ENCODE results near the gene RCE1. TPM values are rescaled to one million over a fixed set of nuclear protein-coding genes. Genes with fewer than 3 reads are reported as not detected.

The RCE1 gene
- total RNA-seq, 2 donors from 2014 or later: 27.1 to 50.0 TPM

DNA sequence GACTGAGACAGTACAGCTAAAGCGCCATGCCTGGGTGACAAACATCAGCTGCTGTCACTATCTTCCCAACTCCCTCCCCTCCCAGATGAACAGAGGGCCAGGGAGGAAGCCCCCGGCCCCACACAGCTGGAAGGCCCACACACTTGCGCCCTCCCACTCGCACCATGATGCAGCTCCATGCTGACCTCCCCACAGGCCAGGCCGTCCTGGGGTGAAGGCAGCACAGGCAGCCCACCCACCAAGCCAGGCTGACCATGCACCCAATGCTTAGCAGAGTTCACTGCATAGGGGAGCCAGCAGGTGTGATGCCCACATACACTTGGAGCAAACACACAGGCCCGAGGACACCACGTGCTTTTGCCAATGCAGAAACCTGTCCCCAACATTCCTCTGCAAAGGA lies 35.8 kb downstream of the RCE1 start:
- intact Hi-C loops (cut with DNase I): no loop called here
- Histone ChIP-seq H3K4me3 (no peak overlapping the region), H3K4me1 (replicated peaks) (peaks cover 41% of the 10 kb centered on the region), H3K36me3 (no peaks in the 10 kb centered on the region), H3K9me3 (no peaks in the 10 kb centered on the region), H3K27ac (no peak overlapping the region), H3K27me3 (replicated peaks; ENCODE audit: insufficient read depth) (no peaks in the 10 kb centered on the region)
- TF ChIP-seq POLR2AphosphoS5 (IDR thresholded peaks at IDR 0.05) (no peak), POLR2A (IDR thresholded peaks at IDR 0.05) (no peak)
- TF ChIP-seq, protein P1, sequence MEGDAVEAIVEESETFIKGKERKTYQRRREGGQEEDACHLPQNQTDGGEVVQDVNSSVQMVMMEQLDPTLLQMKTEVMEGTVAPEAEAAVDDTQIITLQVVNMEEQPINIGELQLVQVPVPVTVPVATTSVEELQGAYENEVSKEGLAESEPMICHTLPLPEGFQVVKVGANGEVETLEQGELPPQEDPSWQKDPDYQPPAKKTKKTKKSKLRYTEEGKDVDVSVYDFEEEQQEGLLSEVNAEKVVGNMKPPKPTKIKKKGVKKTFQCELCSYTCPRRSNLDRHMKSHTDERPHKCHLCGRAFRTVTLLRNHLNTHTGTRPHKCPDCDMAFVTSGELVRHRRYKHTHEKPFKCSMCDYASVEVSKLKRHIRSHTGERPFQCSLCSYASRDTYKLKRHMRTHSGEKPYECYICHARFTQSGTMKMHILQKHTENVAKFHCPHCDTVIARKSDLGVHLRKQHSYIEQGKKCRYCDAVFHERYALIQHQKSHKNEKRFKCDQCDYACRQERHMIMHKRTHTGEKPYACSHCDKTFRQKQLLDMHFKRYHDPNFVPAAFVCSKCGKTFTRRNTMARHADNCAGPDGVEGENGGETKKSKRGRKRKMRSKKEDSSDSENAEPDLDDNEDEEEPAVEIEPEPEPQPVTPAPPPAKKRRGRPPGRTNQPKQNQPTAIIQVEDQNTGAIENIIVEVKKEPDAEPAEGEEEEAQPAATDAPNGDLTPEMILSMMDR (IDR thresholded peaks at IDR 0.05): no peak
- WGBS: 67% methylated on average over 7 of the region's 7 CpGs
- no peak for DNase-seq (ENCODE audit: low spot score)

DNA sequence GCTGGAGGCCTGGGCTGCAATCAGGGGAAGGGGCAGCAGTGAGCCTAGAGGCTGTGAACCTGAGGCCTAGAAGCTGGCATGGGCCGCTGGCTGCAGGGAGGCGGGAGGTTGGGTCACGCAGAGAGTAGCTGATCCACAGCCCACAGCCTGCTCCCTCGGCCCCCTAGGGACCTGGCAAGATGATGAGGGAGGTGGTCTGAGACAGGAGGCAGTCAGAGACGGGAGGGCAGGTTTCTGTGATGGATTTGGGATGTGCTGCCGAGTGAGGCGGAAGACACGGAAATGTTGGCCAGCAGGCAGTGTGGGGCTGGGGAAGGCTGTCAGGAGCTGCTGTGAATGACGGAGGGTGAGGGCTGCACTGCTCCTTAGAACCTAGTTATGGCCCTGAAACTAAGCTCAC lies 36.3 kb downstream of the RCE1 start:
- WGBS: 94% methylated on average over 9 of the region's 9 CpGs
- Histone ChIP-seq H3K4me3 (no peak overlapping the region), H3K9me3 (no peaks in the 10 kb centered on the region), H3K27ac (no peak overlapping the region), H3K27me3 (replicated peaks; ENCODE audit: insufficient read depth) (no peaks in the 10 kb centered on the region), H3K4me1 (replicated peaks) (peaks cover 41% of the 10 kb centered on the region), H3K36me3 (no peaks in the 10 kb centered on the region)
- no peak for DNase-seq (ENCODE audit: low spot score)
- intact Hi-C loops (cut with DNase I): no loop called here
- TF ChIP-seq POLR2AphosphoS5 (IDR thresholded peaks at IDR 0.05) (no peak), POLR2A (IDR thresholded peaks at IDR 0.05) (no peak)
- TF ChIP-seq, protein P1 (IDR thresholded peaks at IDR 0.05): no peak

DNA sequence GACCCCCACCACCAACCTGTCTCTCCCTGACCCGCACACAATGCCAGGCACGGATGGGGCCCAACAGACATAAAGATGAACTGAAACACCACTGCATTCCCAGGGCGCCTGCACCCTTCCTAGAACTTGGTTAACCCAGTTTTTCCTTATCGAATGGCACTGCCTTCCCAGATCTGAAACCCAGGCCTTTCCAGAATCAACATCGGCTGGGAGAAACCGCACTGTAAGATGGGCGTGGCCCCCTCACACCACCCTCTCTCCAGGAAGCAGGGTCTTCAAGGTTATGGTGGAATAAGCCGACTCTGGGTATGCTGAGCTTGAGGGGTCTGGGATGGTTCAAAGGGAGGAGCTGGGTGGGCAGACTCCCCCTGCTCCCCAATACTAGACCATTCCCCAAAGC lies 36.8 kb downstream of the RCE1 start:
- no peaks in the 10 kb centered on the region for H3K9me3 ChIP-seq
- peaks cover 41% of the 10 kb centered on the region for H3K4me1 ChIP-seq (replicated peaks)
- 81% methylated on average over 8 of the region's 8 CpGs for WGBS
- no peak overlapping the region for H3K4me3 ChIP-seq
- TF ChIP-seq POLR2A (IDR thresholded peaks at IDR 0.05) (no peak), POLR2AphosphoS5 (IDR thresholded peaks at IDR 0.05) (no peak)
- H3K27ac ChIP-seq: no peak overlapping the region
- DNase-seq (ENCODE audit: low spot score): no peak
- H3K36me3 ChIP-seq: no peaks in the 10 kb centered on the region
- intact Hi-C loops (cut with DNase I): loop anchor here (5.0 kb wide), 1 partner anchor 38 kb away; the partner anchor contains the start of gene RCE1
- H3K27me3 ChIP-seq (replicated peaks; ENCODE audit: insufficient read depth): no peaks in the 10 kb centered on the region

DNA sequence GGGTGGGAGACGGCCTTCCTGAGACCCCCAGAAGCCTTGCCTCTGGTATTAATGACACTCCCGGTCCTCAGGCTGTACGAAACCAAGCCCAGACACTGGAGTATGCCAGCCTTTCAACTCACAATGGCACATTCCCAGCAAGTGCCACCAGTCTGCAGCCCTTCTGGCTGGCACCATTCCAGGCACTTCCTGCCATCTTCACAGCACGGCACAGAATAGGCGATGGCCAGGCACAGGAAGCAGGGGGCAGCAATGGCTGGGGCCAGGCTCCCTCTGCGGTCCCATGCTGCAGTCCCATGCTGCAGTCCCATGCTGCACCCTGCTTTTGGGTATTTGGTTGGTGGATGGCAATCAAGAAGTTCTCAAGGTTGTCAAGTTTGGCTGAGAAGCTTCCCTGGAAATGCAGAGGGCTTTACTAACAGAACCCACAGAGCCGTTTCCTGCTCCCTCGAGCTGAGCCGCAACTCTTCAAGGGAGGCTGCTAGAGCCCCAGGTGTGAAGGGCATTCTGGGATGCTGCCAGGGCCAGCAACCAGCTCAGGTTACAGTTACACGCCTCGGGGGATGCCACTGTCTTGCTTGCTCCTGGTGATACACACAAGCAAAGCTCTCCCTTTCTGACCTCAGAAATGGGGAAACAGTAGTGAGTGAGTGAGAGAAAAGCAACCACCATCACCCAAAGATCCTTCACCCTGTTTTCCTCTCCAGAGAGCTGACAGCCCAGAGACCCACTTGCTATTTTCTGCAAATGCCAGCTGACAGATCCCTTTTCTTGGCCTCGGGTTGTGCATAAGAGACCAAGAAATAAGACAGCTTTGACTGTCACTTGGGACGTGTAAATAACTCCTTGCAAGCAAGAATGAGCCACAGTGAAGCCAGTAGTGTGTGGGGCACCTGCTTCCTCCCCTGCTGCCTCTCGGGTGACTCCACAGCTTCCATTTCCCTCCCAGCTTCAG lies 37.5 kb downstream of the RCE1 start:
- TF ChIP-seq POLR2AphosphoS5 (IDR thresholded peaks at IDR 0.05) (peak; percentile 26), POLR2A (IDR thresholded peaks at IDR 0.05) (no peak)
- TF ChIP-seq, protein P1 (IDR thresholded peaks at IDR 0.05): peak in 1 of 4 experiments; percentile 6
- H3K4me3 ChIP-seq: no peak overlapping the region
- DNase-seq (ENCODE audit: low spot score): peak; percentile 58
- peaks cover 41% of the 10 kb centered on the region for H3K4me1 ChIP-seq (replicated peaks)
- intact Hi-C loops (cut with DNase I): loop anchor here (5.0 kb wide), 1 partner anchor 38 kb away; the partner anchor contains the start of gene RCE1
- no peaks in the 10 kb centered on the region for H3K27me3 ChIP-seq (replicated peaks; ENCODE audit: insufficient read depth)
- H3K27ac ChIP-seq: peak overlapping the region in 1 of 2 donors; percentile 6
- H3K9me3 ChIP-seq: no peaks in the 10 kb centered on the region
- WGBS: 62% methylated on average over 14 of the region's 14 CpGs
- no peaks in the 10 kb centered on the region for H3K36me3 ChIP-seq

DNA sequence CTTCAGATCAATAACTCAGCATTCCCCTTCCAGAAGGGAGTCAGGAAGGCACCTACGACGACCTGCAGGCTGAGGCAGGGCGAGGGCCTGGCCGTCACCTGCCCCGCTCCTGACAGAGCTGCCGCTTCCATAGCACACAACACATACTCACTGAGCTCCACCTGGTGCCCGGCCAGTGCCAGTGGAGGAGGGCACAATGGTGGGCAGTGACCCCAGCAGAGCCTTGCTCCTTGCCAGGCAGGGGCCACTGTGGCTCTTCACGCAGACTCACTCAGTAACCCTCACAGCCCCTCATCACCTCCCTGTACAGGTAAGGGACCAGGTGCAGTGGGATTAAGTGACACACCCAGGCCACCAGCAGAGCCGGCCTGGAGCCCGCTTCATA lies 38.2 kb downstream of the RCE1 start:
- no peaks in the 10 kb centered on the region for H3K9me3 ChIP-seq
- no peak for DNase-seq (ENCODE audit: low spot score)
- peak overlapping the region in 1 of 2 donors; percentile 6 for H3K27ac ChIP-seq
- intact Hi-C loops (cut with DNase I): loop anchor here (5.0 kb wide), 1 partner anchor 39 kb away; the partner anchor contains the start of gene RCE1
- H3K36me3 ChIP-seq: no peaks in the 10 kb centered on the region
- no peaks in the 10 kb centered on the region for H3K27me3 ChIP-seq (replicated peaks; ENCODE audit: insufficient read depth)
- TF ChIP-seq POLR2AphosphoS5 (IDR thresholded peaks at IDR 0.05): no peak
- no peak for TF ChIP-seq POLR2A (IDR thresholded peaks at IDR 0.05)
- TF ChIP-seq, protein P1 (IDR thresholded peaks at IDR 0.05): no peak
- WGBS: 87% methylated on average over 10 of the region's 10 CpGs
- H3K4me1 ChIP-seq (replicated peaks): peaks cover 41% of the 10 kb centered on the region
- no peak overlapping the region for H3K4me3 ChIP-seq
